K562 (cell line): ENCODE measurements around the gene TPCN1. TPM values are rescaled to one million over a fixed set of nuclear protein-coding genes. Genes with fewer than 3 reads are reported as not detected.

Experiments
- CAMTA2 ChIP-seq: fragments of 250-450 bp; sonication (Bioruptor Pico); conservative IDR thresholded peaks from 2 replicates; pipeline ENCODE4 v1.5.1; 2022
- CBFA2T2 ChIP-seq: fragments of 450-650 bp; conservative IDR thresholded peaks from 2 replicates; pipeline ENCODE4 v1.6.1; 2017; ENCODE audit warnings: mild to moderate bottlenecking
- CCNT2 ChIP-seq: IDR thresholded peaks from 2 replicates; pipeline ENCODE4 v1.6.1; 2011; ENCODE audit warnings: borderline replicate concordance, low read depth, mild to moderate bottlenecking, moderate library complexity, mixed read lengths, low read length; ENCODE audit not compliant: insufficient read length; ENCODE audit errors: extremely low read depth
- GMEB1 ChIP-seq: fragments of 250-450 bp; sonication (Bioruptor Pico); IDR thresholded peaks from 2 replicates; pipeline ENCODE4 v1.4.0; 2020; ENCODE audit warnings: mild to moderate bottlenecking
- HNRNPLL ChIP-seq: fragments of 200-400 bp; formaldehyde crosslinking; IDR thresholded peaks from 2 replicates; pipeline ENCODE4 v1.6.1; 2017; ENCODE audit warnings: low read length, low read depth, mild to moderate bottlenecking; ENCODE audit not compliant: poor library complexity, severe bottlenecking
- KLF16 ChIP-seq: IDR thresholded peaks from 2 replicates; pipeline ENCODE4 v1.6.1; 2016; ENCODE audit warnings: antibody characterized with exemption
- LCOR ChIP-seq: sonication (generic); formaldehyde crosslinking; IDR thresholded peaks from 2 replicates; pipeline ENCODE4 v1.8.0; 2022; ENCODE audit warnings: mild to moderate bottlenecking, missing genetic modification reagents
- MAFK ChIP-seq: IDR thresholded peaks from 2 replicates; pipeline ENCODE4 v1.6.1; 2011; ENCODE audit warnings: low read length, improper control_type of control experiment
- MEF2A ChIP-seq: IDR thresholded peaks from 2 replicates; pipeline ENCODE4 v1.6.1; 2011; ENCODE audit warnings: low read depth, mild to moderate bottlenecking, low read length, moderate library complexity; ENCODE audit not compliant: control insufficient read depth
- OTX1 ChIP-seq: fragments of 450-650 bp; formaldehyde crosslinking; IDR thresholded peaks from 2 replicates; pipeline ENCODE4 v1.4.0; 2022; ENCODE audit warnings: mild to moderate bottlenecking
- RB1 ChIP-seq: fragments of 450-650 bp; IDR thresholded peaks from 2 replicates; pipeline ENCODE4 v1.6.1; 2017; ENCODE audit warnings: low read depth, mild to moderate bottlenecking
- RFX7 ChIP-seq: fragments of 250-450 bp; sonication (Bioruptor Pico); IDR thresholded peaks from 2 replicates; pipeline ENCODE4 v1.5.1; 2021; ENCODE audit warnings: mild to moderate bottlenecking
- SMARCA5 ChIP-seq: fragments of 450-650 bp; IDR thresholded peaks from 2 replicates; pipeline ENCODE4 v1.6.1; 2016
- SREBF2 ChIP-seq: sonication (generic); formaldehyde crosslinking; IDR thresholded peaks from 2 replicates; pipeline ENCODE4 v1.4.0; 2020; ENCODE audit warnings: mild to moderate bottlenecking, missing genetic modification reagents
- ZC3H8 ChIP-seq: fragments of 450-650 bp; IDR thresholded peaks from 2 replicates; pipeline ENCODE4 v1.6.1; 2017
- ZNF431 ChIP-seq: sonication (generic); formaldehyde crosslinking; IDR thresholded peaks from 2 replicates; pipeline ENCODE4 v1.8.0; 2022; ENCODE audit warnings: mild to moderate bottlenecking, missing genetic modification reagents
- polyA plus RNA-seq, 8 experiments: library from polyadenylated mRNA; depleted of rRNA in 4 of 8; stranded (reverse) in 5 of 8; unstranded in 3 of 8; fragments of >200 nt; fragmentation: Nextera tagmentation in 2 of 8; fragmentation: Illumina TruSeq in 1 of 8; extraction: Ambion mirVana in 2 of 8; extraction: Trizol in 1 of 8; gene quantifications; 2 replicates each; pipeline versions ENCODE4 v1.2.1 to v1.2.3, GENCODE V29; 2011 to 2014; ENCODE audit warnings: inconsistent platforms in 1 of 8, missing spikeins in 1 of 8
- total RNA-seq, 7 experiments: library from RNA; depleted of rRNA in 6 of 7; stranded (reverse); fragments of >200 nt in 6 of 7; fragmentation: Illumina TruSeq in 2 of 7; extraction: Trizol in 2 of 7; gene quantifications; 2 replicates each; pipeline versions ENCODE4 v1.2.1 to v1.2.3, GENCODE V29; 2011 to 2021; ENCODE audit warnings: low replicate concordance in 1 of 7
- TF ChIP-seq, protein P1 (sequence below): fragments of 450-650 bp; IDR thresholded peaks from 2 replicates; pipeline ENCODE4 v1.6.1; 2014; ENCODE audit warnings: low read depth, mild to moderate bottlenecking, moderate library complexity, borderline replicate concordance
- TF ChIP-seq, protein P2 (sequence below): fragments of 450-650 bp; IDR thresholded peaks from 2 replicates; pipeline ENCODE4 v1.6.1; 2016; ENCODE audit warnings: mild to moderate bottlenecking
- TF ChIP-seq, protein P3 (sequence below): fragments of 450-650 bp; IDR thresholded peaks from 2 replicates; pipeline ENCODE4 v1.6.1; 2016; ENCODE audit warnings: missing biosample characterization, missing genetic modification characterization
- TF ChIP-seq, protein P4 (sequence below): sonication (generic); formaldehyde crosslinking; IDR thresholded peaks from 2 replicates; pipeline ENCODE4 v1.8.0; 2022; ENCODE audit warnings: missing genetic modification reagents, mild to moderate bottlenecking, borderline replicate concordance

TPCN1 gene
- total and polyA plus RNA-seq, 9 of the 15 experiments (the other 6 are each of a cell fraction or from before 2014, with no cell fraction given): 0.80 to 23.8 (median 7.4) TPM

GRCh38 chr12:113185180-113186032 lies 35.9 kb upstream of the TPCN1 start, which contains the start of the genes DDX54 and RITA1 (continued):
- TF ChIP-seq, protein P1, sequence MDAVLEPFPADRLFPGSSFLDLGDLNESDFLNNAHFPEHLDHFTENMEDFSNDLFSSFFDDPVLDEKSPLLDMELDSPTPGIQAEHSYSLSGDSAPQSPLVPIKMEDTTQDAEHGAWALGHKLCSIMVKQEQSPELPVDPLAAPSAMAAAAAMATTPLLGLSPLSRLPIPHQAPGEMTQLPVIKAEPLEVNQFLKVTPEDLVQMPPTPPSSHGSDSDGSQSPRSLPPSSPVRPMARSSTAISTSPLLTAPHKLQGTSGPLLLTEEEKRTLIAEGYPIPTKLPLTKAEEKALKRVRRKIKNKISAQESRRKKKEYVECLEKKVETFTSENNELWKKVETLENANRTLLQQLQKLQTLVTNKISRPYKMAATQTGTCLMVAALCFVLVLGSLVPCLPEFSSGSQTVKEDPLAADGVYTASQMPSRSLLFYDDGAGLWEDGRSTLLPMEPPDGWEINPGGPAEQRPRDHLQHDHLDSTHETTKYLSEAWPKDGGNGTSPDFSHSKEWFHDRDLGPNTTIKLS: peak; percentile 48; the same call in 1 of the 2 replicates
- peak; percentile 82; the same call in 1 of the 2 replicates for TF ChIP-seq RB1
- peak; percentile 69 for TF ChIP-seq HNRNPLL
- peak; percentile 4; the same call in 1 of the 2 replicates for TF ChIP-seq KLF16
- no peak for TF ChIP-seq CAMTA2
- no peak for TF ChIP-seq MAFK
- TF ChIP-seq, protein P2, sequence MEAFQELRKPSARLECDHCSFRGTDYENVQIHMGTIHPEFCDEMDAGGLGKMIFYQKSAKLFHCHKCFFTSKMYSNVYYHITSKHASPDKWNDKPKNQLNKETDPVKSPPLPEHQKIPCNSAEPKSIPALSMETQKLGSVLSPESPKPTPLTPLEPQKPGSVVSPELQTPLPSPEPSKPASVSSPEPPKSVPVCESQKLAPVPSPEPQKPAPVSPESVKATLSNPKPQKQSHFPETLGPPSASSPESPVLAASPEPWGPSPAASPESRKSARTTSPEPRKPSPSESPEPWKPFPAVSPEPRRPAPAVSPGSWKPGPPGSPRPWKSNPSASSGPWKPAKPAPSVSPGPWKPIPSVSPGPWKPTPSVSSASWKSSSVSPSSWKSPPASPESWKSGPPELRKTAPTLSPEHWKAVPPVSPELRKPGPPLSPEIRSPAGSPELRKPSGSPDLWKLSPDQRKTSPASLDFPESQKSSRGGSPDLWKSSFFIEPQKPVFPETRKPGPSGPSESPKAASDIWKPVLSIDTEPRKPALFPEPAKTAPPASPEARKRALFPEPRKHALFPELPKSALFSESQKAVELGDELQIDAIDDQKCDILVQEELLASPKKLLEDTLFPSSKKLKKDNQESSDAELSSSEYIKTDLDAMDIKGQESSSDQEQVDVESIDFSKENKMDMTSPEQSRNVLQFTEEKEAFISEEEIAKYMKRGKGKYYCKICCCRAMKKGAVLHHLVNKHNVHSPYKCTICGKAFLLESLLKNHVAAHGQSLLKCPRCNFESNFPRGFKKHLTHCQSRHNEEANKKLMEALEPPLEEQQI: 0 out of 2 replicates have a peak, but pooled peaks have one; percentile 32
- no peak for TF ChIP-seq OTX1 (CRISPR knock-in tag)
- TF ChIP-seq, protein P3, sequence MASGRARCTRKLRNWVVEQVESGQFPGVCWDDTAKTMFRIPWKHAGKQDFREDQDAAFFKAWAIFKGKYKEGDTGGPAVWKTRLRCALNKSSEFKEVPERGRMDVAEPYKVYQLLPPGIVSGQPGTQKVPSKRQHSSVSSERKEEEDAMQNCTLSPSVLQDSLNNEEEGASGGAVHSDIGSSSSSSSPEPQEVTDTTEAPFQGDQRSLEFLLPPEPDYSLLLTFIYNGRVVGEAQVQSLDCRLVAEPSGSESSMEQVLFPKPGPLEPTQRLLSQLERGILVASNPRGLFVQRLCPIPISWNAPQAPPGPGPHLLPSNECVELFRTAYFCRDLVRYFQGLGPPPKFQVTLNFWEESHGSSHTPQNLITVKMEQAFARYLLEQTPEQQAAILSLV: no peak
- TF ChIP-seq SREBF2 (CRISPR knock-in tag): no peak
- TF ChIP-seq ZC3H8: no peak
- TF ChIP-seq MEF2A: no peak
- peak; percentile 62 for TF ChIP-seq GMEB1 (CRISPR knock-in tag)
- TF ChIP-seq CCNT2: peak; percentile 55
- TF ChIP-seq CBFA2T2: peak; percentile 90
- peak; percentile 76 for TF ChIP-seq ZNF431 (CRISPR knock-in tag)
- no peak for TF ChIP-seq RFX7 (CRISPR knock-in tag)
- no peak for TF ChIP-seq SMARCA5
- TF ChIP-seq, protein P4, sequence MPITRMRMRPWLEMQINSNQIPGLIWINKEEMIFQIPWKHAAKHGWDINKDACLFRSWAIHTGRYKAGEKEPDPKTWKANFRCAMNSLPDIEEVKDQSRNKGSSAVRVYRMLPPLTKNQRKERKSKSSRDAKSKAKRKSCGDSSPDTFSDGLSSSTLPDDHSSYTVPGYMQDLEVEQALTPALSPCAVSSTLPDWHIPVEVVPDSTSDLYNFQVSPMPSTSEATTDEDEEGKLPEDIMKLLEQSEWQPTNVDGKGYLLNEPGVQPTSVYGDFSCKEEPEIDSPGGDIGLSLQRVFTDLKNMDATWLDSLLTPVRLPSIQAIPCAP (CRISPR knock-in tag): peak; percentile 82; the same call in 1 of the 2 replicates
- TF ChIP-seq LCOR (CRISPR knock-in tag): peak; percentile 79; the same call in 1 of the 2 replicates
